Inferior parietal cortex (tissue), 1 donor: ENCODE results near the gene SLC35A4.
A peak's percentile ranks its signal among the peaks of the same experiment; 100 is the strongest.

Experiments
- DNase-seq: peaks from one replicate; pipeline ENCODE4 v3.0.0-alpha.2; 2016; ENCODE audit errors: extremely low spot score

SLC35A4 gene, protein sequence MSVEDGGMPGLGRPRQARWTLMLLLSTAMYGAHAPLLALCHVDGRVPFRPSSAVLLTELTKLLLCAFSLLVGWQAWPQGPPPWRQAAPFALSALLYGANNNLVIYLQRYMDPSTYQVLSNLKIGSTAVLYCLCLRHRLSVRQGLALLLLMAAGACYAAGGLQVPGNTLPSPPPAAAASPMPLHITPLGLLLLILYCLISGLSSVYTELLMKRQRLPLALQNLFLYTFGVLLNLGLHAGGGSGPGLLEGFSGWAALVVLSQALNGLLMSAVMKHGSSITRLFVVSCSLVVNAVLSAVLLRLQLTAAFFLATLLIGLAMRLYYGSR

DNA sequence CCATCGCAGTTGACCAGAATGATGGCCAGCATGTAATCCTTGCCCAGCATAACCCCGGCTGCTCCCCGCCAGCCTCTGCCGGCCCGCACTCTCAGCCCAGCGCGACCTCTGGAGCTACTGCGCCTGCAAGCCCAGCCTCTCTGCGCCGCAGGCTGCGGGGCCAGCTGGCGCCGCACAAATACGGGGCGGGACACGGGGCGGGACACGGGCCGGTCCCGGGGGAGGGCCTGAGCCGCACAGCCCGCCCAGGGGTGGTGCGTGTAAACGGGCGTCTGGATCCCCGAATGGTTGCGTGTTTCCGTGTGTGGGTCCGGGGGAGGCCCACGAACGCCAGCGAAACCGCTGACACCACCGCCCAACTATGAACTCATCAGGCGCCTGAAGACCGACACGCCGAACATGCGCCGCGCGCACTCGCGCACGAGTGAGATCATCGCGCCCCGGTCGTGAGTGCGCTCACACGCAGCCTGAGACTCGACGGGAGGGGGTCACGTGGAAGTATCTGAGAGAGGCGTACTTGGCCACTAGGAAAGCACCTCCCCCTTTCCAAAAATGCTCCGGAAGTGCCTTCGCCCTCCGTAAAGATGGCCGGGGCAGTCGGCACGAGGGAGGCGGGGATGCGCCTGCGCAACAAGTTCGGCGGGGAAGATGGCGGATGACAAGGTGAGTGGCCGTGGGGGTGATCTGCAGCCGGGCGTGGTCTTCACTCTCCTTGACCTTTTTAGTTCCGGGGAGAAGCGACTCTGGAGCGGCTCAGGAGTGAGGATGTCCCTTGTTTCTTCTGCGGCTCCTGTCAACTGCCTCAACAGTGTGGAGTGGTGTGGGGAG is at the start of gene SLC35A4, which contains the start of gene APBB3:
SLC35A4 (plus strand) TSS at position 633 of the 828 bp plus-strand sequence. CDS start 2,342 bp downstream, outside the sequence.
APBB3 (minus strand) TSS at position 403 of the 828 bp plus-strand sequence; CDS start at position 50, 353 bp downstream.
- DNase-seq, result peak; percentile 99

DNA sequence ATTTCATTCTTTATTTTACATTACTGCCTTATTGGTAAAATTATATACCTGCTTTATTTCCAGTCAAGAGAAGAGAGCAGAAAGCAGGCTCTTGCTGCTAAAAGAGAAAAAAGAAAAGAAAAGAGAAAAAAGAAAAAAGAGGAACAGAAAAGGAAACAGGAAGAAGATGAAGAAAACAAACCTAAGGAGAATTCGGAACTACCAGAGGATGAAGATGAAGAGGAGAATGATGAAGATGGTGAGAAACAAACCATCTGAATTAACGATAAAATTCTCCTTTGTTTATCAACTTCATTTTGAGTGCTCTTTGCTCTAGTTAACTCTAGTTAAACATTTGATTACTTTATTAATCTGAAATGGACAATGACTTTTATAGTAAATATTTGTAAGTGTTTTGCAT is 40.6 kb upstream of the SLC35A4 start:
- no peak for DNase-seq

DNA sequence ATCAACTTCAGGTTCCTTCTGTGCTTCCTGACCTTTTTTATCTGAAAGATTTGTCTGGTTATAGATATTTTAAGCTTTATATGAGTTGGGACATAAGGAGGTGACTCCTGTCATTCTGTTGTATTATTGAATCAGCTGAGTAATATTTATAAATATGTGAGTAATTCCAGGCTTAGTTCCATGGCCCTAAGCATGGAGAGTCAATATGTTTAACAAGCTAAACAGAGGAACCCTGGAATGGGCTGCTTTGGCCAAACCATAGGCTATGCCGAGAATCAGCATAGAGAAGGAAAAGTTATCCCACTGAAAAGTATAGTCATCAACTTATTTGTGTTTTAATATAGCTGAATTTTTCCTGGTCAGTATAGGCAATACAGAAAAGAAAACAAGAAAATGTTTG is 24.4 kb upstream of the SLC35A4 start:
- no peak for DNase-seq

DNA sequence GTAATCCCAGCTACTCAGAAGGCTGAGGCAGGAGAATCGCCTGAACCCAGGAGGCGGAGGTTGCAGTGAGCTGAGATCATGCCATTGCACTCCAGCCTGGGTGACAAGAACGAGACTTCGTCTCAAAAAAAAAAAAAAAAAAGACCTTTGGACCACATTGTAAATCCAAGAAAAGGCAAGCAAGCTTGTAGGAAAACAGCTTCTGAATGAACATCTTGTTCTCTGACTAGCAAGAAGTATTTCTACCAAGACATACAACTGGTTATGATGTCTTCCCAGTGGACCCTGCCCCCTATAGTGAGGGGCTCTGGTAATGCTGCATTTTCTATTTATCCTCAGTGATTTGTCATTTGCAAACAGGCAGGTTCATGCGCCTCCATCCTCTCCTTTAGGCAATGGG is 21.7 kb upstream of the SLC35A4 start:
- DNase-seq, result no peak

DNA sequence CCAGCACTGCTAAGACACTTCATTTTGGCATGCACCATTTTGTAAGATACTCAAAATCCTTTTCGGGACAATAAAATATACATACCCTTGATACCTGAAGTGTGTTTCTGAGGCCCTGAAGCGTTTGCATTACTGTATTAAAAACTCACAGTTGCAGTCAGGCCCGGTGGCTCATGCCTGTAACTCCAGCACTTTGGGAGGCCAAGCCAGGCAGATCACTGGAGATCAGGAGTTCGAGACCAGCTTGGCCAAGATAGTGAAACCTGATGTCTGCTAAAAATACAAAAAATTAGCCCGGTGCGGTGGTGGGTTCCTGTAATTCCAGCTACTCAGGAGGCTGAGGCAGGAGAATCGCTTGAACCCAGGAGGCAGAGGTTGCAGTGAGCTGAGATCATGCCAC is 19.6 kb upstream of the SLC35A4 start:
- no peak for DNase-seq

DNA sequence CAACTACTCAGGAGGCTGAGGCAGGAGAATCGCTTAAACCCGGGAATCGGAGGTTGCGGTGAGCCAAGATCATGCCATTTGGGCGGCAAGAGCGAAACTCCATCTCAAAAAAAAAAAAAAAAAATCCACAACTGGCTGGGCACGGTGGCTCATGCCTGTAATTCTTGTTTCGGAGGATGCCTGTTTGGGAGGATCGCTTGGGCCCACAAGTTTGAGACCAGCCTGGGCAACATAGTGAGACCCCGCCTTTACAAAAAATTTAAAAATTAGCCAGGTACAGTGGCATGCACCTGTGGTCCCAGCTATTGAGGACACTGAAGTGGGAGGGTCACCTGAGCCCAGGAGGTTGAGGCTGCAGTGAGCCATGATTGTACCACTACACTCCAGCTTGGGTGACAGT is 19.0 kb upstream of the SLC35A4 start:
- DNase-seq, result no peak

DNA sequence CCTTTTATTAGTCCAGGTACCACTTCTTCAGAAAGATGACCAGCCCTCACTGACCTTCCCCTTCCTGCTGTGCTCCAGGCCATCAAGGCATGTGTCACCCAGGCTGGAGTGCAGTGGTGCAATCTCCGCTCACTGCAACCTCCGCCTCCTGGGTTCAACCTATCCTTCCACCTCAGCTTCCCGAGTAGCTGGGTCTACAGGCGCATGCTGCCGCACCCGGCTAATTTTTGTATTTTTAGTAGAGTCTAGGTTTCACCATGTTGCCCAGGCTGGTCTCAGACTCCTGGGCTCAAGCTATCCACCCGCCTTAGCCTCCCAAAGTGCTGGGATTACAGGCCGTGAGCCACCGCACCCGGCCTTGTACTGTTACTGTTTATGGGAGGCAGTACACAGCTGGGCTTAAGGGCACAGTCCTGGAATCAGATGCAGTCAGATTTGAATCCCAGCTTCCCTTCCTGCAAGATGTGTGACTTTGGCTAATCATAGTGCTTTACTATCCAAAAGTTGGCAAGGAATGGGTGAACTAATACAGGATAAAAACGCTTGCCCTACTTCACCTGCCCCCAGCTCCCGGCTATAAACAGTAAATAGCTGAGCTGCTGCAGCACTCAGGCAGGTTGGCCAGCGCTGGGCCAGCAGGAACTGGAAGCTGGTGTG is 17.6 kb upstream of the SLC35A4 start:
- DNase-seq, result no peak

DNA sequence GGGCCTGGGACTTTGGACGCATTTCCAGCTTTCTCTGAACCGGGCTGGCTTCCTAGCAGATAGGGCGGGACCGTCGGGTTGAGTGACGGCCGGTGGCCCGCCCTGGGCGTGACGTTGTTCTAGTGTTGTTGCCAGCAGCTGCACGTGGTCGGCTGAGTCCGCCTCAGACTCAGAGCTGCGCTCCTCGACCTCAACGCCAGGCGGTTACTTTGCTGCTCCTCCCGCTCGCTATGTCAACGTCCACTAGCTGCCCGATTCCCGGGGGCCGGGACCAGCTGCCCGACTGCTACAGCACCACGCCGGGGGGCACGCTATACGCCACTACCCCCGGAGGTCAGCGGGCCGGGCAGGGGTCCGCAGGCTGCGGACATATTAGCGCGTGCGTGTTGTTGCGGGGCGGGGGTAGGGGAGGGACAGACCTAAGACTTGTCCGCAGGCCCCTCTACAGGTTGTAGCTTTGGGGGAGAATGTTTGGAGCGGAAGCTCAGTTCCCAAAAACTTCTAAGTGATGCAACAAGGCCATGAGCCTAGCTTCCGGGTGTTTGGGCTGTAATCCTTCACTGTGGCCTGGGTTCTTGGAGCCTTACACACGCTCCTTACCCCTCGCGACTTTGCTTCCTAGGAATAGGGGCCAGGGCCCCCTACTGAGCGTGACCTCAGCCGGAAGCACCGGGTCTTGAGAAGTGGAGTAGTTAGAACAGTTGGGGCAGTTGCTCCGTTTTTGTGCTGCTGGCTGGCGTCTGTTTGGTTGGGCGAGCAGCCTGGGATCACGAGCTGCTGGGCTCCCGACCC is 16.9 kb upstream of the SLC35A4 start, which contains the start of gene EIF4EBP3:
EIF4EBP3 (plus strand) TSS at position 155 of the 792 bp plus-strand sequence; CDS start at position 231, 76 bp downstream.
- DNase-seq, result peak; percentile 94

DNA sequence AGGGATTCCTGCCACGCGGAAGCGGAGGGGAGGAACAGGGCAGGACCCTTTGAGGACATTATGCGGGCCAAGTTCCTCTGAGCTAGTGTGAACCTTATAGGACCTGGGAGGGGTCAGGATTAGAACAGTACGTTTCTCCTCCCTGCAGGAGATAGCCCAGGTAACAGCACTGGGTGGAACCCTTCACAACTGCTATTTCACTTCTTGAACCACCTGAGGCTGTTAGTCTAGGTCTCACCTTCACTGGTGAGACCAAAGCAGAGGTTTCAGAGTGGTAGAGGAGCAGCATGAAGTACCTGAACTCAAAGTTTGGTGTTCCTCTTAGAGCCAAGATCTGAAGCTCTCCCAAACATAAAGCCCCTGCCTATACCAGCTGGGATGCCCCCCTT is 16.3 kb upstream of the SLC35A4 start:
- no peak for DNase-seq

DNA sequence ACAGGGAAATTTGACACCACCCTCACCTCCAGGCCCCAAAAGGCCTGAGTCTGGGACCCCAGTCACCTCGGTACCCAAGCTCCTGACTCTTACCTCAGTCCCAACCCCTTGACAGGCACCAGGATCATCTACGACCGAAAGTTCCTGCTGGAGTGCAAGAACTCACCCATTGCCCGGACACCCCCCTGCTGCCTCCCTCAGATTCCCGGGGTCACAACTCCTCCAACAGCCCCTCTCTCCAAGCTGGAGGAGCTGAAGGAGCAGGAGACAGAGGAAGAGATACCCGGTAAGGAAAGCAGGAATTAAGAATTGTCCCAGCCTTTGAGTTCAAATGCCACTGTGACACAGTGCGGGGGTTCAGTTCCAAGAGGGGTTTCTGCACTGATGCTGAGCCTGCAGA is 15.8 kb upstream of the SLC35A4 start:
- DNase-seq, result no peak

DNA sequence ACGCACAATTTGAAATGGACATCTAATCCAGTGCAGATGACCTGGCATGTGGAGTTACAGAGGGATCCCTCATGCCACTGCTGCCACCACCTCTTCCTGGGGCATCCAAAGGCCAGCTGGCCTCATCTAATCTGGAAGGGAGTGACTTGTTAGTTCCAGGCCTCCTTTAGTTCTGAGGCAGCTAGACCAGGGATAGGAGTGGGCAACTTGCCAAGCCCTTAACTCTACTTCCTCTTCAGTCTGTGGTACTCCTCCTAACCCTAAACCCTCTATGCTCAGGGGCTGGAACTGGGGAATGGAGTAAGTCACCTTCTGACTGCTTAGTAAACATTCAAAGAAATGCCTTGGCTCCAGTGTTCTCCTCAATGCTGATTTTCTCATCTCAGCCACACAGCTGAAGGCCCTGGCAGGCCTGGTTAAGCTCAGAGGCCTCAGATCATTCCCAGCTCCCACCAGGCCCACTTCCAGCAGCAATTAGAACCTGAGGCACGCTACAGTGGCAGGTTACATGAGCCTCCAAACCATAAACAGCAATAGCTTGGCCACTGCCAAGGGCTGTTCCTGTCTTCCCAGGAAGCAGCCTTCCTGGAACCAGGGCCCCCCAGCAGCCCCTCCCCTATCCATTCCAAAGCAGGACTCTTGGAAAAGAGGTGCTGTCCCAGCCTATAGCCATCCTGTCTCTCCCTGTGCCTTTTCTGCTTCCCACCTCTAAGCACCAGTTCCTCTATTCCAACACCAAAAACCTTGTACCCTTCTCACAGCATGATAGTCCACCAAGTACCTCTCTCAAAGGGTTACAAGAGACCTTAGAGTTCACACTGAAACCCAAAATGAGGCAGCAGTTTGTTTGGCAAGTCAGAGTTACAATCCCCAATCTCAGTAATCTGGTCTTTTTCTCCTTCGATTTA is 15.1 kb upstream of the SLC35A4 start:
- peak; percentile 51 for DNase-seq

DNA sequence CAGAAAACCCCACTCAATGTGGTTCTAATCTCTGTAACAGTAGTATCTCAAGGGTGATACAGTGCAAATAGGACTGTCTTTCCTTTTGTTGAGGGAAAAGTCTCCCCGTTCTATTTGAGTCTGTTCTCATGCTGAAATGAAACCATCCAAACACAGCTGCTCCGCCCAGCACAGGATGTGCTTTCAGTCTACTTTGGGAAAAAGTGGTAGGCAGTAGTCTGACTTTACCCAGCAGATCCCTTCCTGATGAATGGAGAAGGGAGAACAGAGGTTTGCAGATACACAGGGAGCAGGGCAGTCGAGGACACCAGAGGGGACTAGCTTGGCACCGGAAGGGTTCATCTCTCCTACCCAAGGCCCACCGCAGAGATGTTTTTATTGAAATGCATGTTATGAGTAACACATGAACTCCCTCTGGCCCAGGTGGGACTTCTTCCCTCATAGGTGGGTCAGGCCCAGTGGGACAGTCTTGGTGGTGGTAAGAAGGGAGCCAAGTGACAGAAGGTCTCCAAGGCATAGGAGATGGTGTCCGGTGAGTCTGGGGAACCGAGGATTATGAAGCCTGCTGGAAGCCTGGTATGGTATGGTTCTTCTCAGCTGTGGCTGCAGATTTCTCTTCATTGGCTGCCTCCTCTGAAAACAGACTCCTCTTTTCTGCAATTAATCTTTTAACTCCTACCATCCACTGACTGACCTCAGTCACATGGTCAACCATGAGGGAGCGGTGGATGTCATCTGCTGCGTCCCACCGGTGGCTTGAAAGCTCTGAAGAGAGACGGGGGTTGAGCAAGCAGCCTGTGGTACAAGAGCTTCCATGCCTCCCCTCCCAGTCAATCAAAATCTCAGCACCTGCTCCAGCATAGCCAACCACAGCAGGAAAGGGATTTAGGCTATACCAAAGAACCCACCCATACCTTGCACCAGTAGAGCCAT is 14.2 kb upstream of the SLC35A4 start:
- DNase-seq, result no peak

DNA sequence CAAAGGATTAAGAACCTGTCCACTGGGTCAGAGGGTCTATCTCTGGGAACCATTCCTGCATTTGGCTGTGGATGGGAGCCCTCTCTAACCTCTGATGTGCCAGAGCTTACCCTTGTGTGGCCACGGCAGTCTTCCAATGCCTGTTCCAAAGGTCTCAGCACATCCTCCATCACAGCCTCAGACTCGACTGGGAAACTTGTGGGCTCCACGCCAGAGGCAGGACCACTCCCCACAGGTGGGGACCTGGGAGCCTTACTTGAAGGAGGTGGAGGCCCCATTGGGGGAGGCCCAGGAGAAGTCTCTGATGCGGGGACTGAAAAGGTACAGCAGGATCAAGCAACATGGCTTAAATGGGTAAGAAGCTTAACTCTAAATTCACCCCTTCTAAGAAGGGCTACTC is 12.8 kb upstream of the SLC35A4 start:
- DNase-seq, result no peak

DNA sequence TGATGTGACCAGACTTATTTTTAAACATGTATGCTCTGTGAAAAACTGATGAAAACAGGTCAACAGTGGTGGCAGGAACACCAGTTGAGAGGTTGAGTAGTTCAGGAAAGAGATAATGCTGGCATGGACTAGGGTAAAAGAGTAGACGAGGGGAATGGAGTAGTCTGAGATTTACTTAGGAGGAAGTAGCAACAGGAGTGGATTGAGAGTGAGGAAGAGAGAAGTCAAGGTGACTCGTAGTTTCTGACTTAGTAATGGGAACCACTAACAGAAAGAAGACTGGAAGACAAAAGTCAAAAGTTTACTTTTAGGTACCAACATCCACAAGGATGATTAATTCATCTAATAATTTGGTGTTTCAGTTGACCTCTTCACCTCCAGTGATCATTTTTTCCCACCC is 11.0 kb upstream of the SLC35A4 start:
- DNase-seq, result no peak

DNA sequence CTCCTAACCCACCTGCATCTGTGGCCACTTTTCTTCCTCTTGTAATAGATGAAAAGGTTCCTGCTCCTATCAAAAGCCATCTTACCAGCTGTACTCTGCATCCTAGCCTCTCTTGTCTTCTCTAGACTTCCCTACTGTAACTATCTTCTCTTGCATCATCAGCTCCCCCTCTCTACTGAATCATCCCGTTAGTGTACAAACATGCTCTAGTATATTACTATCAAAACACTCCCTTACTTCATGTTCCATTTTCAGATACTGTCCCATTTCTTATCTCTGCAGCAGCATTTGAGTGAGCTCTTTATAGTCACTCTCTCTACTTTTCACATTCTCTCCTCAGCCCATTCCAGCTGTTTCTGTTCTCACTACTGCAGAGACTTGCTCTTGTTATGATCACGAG is 10.2 kb upstream of the SLC35A4 start:
- no peak for DNase-seq

DNA sequence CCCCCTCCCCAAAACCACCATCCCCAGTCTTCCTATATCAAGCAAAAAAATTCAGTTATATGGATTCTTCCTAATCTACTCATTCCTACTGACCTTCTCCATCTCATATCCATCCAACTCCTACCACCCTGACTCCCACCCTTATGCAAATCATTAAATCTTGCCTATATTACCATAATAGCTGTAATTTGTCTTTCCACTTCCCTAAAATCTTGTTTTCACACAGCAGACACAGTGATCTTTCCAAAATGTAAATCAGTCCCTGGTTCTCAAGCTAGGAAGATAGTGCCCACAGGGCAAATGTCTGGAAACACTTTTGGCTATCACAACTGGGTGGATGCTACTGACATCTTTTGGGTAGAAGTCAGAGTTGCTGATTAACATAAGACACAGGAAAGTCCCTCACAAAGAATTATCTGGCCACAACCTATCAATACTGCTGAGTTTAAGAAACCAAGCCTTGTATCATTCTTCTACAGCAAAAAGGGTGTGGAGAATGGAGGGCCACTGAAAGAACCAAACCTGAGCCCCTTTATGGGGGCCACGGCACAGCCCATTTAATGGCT is 8.8 kb upstream of the SLC35A4 start:
- DNase-seq, result no peak

DNA sequence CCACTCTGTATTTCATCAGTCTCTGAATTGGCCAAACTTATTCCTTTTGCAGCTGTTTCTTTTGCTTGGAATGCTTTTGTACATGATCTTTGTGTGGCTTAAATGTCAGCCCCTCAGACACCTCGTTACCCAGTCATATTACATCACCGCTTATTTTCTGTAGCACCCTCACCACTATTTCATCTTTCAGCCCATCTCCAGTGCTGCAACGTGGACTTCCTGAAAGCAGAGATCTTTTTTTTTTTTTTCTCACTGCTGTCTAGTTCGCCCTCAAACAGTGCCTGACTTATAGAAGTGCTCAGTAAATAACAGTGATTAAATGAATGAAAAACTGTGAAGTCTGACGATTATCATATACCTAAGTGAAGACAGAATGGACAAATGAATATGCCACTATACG is 8.2 kb upstream of the SLC35A4 start:
- no peak for DNase-seq

DNA sequence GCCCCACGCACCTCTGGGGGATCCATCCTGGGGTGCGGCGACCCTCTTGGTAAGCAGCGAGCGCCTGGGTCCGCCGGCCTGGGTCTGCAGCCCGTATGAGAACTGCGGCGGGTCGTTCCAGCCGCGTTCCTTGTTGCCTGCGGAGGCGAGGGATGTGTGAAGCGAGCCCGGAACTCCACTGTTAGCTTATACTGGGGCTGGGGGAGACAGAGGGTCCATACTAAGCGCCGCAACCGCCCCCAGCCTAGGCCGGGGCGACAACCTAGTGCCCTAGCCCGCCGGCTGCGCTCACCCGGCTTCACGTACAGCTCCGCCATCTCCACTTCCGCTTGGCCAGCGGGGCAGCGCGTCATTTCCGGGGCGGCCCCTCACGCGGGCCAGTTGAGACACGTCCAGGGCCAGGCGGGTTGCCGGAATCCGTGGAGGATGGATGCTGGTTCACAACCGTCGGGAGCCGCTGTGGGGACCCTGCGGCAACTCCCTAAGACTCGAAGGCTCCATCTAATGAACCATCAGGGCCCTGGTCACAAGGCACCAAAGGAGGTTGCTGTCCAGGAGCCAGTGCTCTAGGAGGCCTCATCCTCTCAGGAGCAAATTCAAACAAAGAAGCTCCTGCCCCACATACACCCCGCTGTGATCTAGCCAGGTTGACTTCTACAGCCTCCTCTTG is 7.4 kb upstream of the SLC35A4 start, which contains the start of gene SRA1:
SRA1 (minus strand) TSS at position 338 of the 670 bp plus-strand sequence; CDS start at position 317, 21 bp downstream.
- DNase-seq, result peak; percentile 96
